GM12864 (cell line): ENCODE data around the gene ATRN.

ENCODE experiments used
- DNase-seq: peaks from one replicate; pipeline ENCODE4 v3.0.0-alpha.2; 2011; ENCODE audit warnings: low read depth
- H3K4me3 ChIP-seq: 2 replicates; pipeline ENCODE4 v1.5.1; 2011; ENCODE audit warnings: mild to moderate bottlenecking, low read depth, low read length, control low read depth
- CTCF ChIP-seq: IDR thresholded peaks from 2 replicates; pipeline ENCODE4 v1.5.1; 2011; ENCODE audit warnings: low read depth, mild to moderate bottlenecking, moderate library complexity, low read length, control low read depth, inconsistent platforms; ENCODE audit errors: missing control alignments

ATRN gene

GRCh38 chr20:3477861-3478544, 7.2 kb downstream of the ATRN start:
- H3K4me3 ChIP-seq = no peak overlapping the region
- no peak for TF ChIP-seq CTCF
- no peak for DNase-seq

- no peak for DNase-seq
- no peak overlapping the region for H3K4me3 ChIP-seq
- TF ChIP-seq CTCF = no peak
Measured at GRCh38 chr20:3479025-3479424, 8.2 kb downstream of the ATRN start.

- TF ChIP-seq CTCF = no peak
- H3K4me3 ChIP-seq = no peak overlapping the region
- DNase-seq = no peak
Measured at GRCh38 chr20:3479759-3480615, 9.2 kb downstream of the ATRN start.

- TF ChIP-seq CTCF = no peak
- H3K4me3 ChIP-seq = no peak overlapping the region
- no peak for DNase-seq
Measured at GRCh38 chr20:3483309-3483708, 12.5 kb downstream of the ATRN start.

GRCh38 chr20:3483784-3484183, 13.0 kb downstream of the ATRN start:
- no peak for DNase-seq
- TF ChIP-seq CTCF = no peak
- no peak overlapping the region for H3K4me3 ChIP-seq

- H3K4me3 ChIP-seq = no peak overlapping the region
- no peak for DNase-seq
- no peak for TF ChIP-seq CTCF
Measured at GRCh38 chr20:3485913-3486312, 15.1 kb downstream of the ATRN start.

- TF ChIP-seq CTCF = no peak
- no peak for DNase-seq
Measured at GRCh38 chr20:3486850-3487249, 16.0 kb downstream of the ATRN start.

More at GRCh38 chr20:3486850-3487249, 16.0 kb downstream of the ATRN start:
- H3K4me3 ChIP-seq = no peak overlapping the region
